ENCODE measurements around the gene NRGN.
"Not testable (repeated sequence)": the region's sequence is repeated elsewhere in the genome, so short reads cannot be mapped to it uniquely, and the experiment has no call there.

The NRGN gene

GRCh38 chr11:124770959-124771358 is 31.2 kb downstream of the NRGN start:
- not testable (repeated sequence) for H3K4me3 ChIP-seq (ENCODE audit: low read length); H4K5ac ChIP-seq (ENCODE audit: low read length); H3K4ac ChIP-seq (ENCODE audit: low read depth, low read length); H3K56ac ChIP-seq (ENCODE audit: low read length); H3K23ac ChIP-seq (ENCODE audit: low read length); H3K79me1 ChIP-seq (ENCODE audit: low read length); H2BK15ac ChIP-seq (replicated peaks; ENCODE audit: low read depth); H2BK5ac ChIP-seq (ENCODE audit: low read length); H3K18ac ChIP-seq (ENCODE audit: low read length); DNase-seq; H3K4me1 ChIP-seq (ENCODE audit: control insufficient read depth, low read depth, low read length); H3K9ac ChIP-seq (ENCODE audit: low read length); H2BK120ac ChIP-seq (ENCODE audit: low read depth, low read length); H3K4me2 ChIP-seq (ENCODE audit: low read length); H3K36me3 ChIP-seq (ENCODE audit: control insufficient read depth, insufficient read depth, low read length); H3K27me3 ChIP-seq (ENCODE audit: insufficient read depth, low read length, poor library complexity); H3K79me2 ChIP-seq (ENCODE audit: control insufficient read depth, insufficient read depth, low read length); H2AK5ac ChIP-seq (ENCODE audit: low read length); H4K8ac ChIP-seq (ENCODE audit: low read depth, low read length); H3K27ac ChIP-seq (ENCODE audit: low read depth, low read length)
- WGBS (ENCODE audit: extremely low coverage, insufficient coverage, low lambda C conversion rate) = no CpG with 5 or more reads among the region's 6 CpGs

- peaks cover 8% of the 10 kb centered on the region for H3K79me1 ChIP-seq (ENCODE audit: low read length)
- DNase-seq = no peak
- WGBS (ENCODE audit: extremely low coverage, insufficient coverage, low lambda C conversion rate) = no CpG with 5 or more reads among the region's 7 CpGs
- H3K4me2 ChIP-seq (ENCODE audit: low read length) = no peak overlapping the region
- peaks cover 2% of the 10 kb centered on the region for H3K36me3 ChIP-seq (ENCODE audit: control insufficient read depth, insufficient read depth, low read length)
- H3K79me2 ChIP-seq (ENCODE audit: control insufficient read depth, insufficient read depth, low read length) = peaks cover 8% of the 10 kb centered on the region
- no peak overlapping the region for H3K4ac ChIP-seq (ENCODE audit: low read depth, low read length)
- H3K23ac ChIP-seq (ENCODE audit: low read length) = no peak overlapping the region
- no peak overlapping the region for H3K4me3 ChIP-seq (ENCODE audit: low read length)
- no peak overlapping the region for H4K8ac ChIP-seq (ENCODE audit: low read depth, low read length)
- H2BK120ac ChIP-seq (ENCODE audit: low read depth, low read length) = no peak overlapping the region
- no peak overlapping the region for H2BK15ac ChIP-seq (replicated peaks; ENCODE audit: low read depth)
- H2BK5ac ChIP-seq (ENCODE audit: low read length) = no peak overlapping the region
- no peaks in the 10 kb centered on the region for H3K4me1 ChIP-seq (ENCODE audit: control insufficient read depth, low read depth, low read length)
- H3K9ac ChIP-seq (ENCODE audit: low read length) = no peak overlapping the region
- H3K27ac ChIP-seq (ENCODE audit: low read depth, low read length) = no peak overlapping the region
- no peaks in the 10 kb centered on the region for H3K27me3 ChIP-seq (ENCODE audit: insufficient read depth, low read length, poor library complexity)
- no peak overlapping the region for H3K56ac ChIP-seq (ENCODE audit: low read length)
- H3K18ac ChIP-seq (ENCODE audit: low read length) = no peak overlapping the region
- no peak overlapping the region for H2AK5ac ChIP-seq (ENCODE audit: low read length)
- H4K5ac ChIP-seq (ENCODE audit: low read length) = no peak overlapping the region
Measured at GRCh38 chr11:124776865-124777645, 37.3 kb downstream of the NRGN start.

GRCh38 chr11:124778281-124778680 is 38.5 kb downstream of the NRGN start:
- H3K4ac ChIP-seq (ENCODE audit: low read depth, low read length) = no peak overlapping the region
- no peak overlapping the region for H2AK5ac ChIP-seq (ENCODE audit: low read length)
- DNase-seq = peak; percentile 43
- no peak overlapping the region for H3K9ac ChIP-seq (ENCODE audit: low read length)
- peaks cover 2% of the 10 kb centered on the region for H3K36me3 ChIP-seq (ENCODE audit: control insufficient read depth, insufficient read depth, low read length)
- no peak overlapping the region for H3K23ac ChIP-seq (ENCODE audit: low read length)
- no peak overlapping the region for H3K27ac ChIP-seq (ENCODE audit: low read depth, low read length)
- H2BK15ac ChIP-seq (replicated peaks; ENCODE audit: low read depth) = no peak overlapping the region
- no peak overlapping the region for H2BK5ac ChIP-seq (ENCODE audit: low read length)
- peaks cover 8% of the 10 kb centered on the region for H3K79me2 ChIP-seq (ENCODE audit: control insufficient read depth, insufficient read depth, low read length)
- H3K4me1 ChIP-seq (ENCODE audit: control insufficient read depth, low read depth, low read length) = no peaks in the 10 kb centered on the region
- H2BK120ac ChIP-seq (ENCODE audit: low read depth, low read length) = no peak overlapping the region
- no peak overlapping the region for H3K4me3 ChIP-seq (ENCODE audit: low read length)
- H3K4me2 ChIP-seq (ENCODE audit: low read length) = no peak overlapping the region
- no peak overlapping the region for H4K5ac ChIP-seq (ENCODE audit: low read length)
- no peak overlapping the region for H4K8ac ChIP-seq (ENCODE audit: low read depth, low read length)
- no CpG with 5 or more reads among the region's 2 CpGs for WGBS (ENCODE audit: extremely low coverage, insufficient coverage, low lambda C conversion rate)
- H3K27me3 ChIP-seq (ENCODE audit: insufficient read depth, low read length, poor library complexity) = no peaks in the 10 kb centered on the region
- H3K56ac ChIP-seq (ENCODE audit: low read length) = no peak overlapping the region
- H3K18ac ChIP-seq (ENCODE audit: low read length) = no peak overlapping the region
- peaks cover 8% of the 10 kb centered on the region for H3K79me1 ChIP-seq (ENCODE audit: low read length)

- Histone ChIP-seq H3K4me2 (ENCODE audit: low read length) (no peak overlapping the region), H3K27me3 (ENCODE audit: insufficient read depth, low read length, poor library complexity) (no peaks in the 10 kb centered on the region), H3K56ac (ENCODE audit: low read length) (no peak overlapping the region), H3K9ac (ENCODE audit: low read length) (no peak overlapping the region), H2BK120ac (ENCODE audit: low read depth, low read length) (no peak overlapping the region), H3K79me2 (ENCODE audit: control insufficient read depth, insufficient read depth, low read length) (peaks cover 10% of the 10 kb centered on the region), H3K79me1 (ENCODE audit: low read length) (peaks cover 10% of the 10 kb centered on the region), H4K5ac (ENCODE audit: low read length) (no peak overlapping the region), H3K4ac (ENCODE audit: low read depth, low read length) (no peak overlapping the region), H3K4me3 (ENCODE audit: low read length) (no peak overlapping the region), H3K27ac (ENCODE audit: low read depth, low read length) (no peak overlapping the region), H3K4me1 (ENCODE audit: control insufficient read depth, low read depth, low read length) (no peaks in the 10 kb centered on the region), H4K8ac (ENCODE audit: low read depth, low read length) (no peak overlapping the region), H3K18ac (ENCODE audit: low read length) (no peak overlapping the region), H3K23ac (ENCODE audit: low read length) (no peak overlapping the region), H3K36me3 (ENCODE audit: control insufficient read depth, insufficient read depth, low read length) (peaks cover 2% of the 10 kb centered on the region), H2BK5ac (ENCODE audit: low read length) (no peak overlapping the region), H2BK15ac (replicated peaks; ENCODE audit: low read depth) (no peak overlapping the region), H2AK5ac (ENCODE audit: low read length) (no peak overlapping the region)
- WGBS (ENCODE audit: extremely low coverage, insufficient coverage, low lambda C conversion rate) = no CpG with 5 or more reads among the region's 1 CpG
- DNase-seq = no peak
Measured at GRCh38 chr11:124779568-124779967, 39.8 kb downstream of the NRGN start.

- no CpG with 5 or more reads among the region's 4 CpGs for WGBS (ENCODE audit: extremely low coverage, insufficient coverage, low lambda C conversion rate)
- Histone ChIP-seq H3K4me2 (ENCODE audit: low read length) (no peak overlapping the region), H2BK120ac (ENCODE audit: low read depth, low read length) (no peak overlapping the region), H2AK5ac (ENCODE audit: low read length) (no peak overlapping the region), H3K18ac (ENCODE audit: low read length) (no peak overlapping the region), H4K5ac (ENCODE audit: low read length) (no peak overlapping the region), H3K4me3 (ENCODE audit: low read length) (no peak overlapping the region), H3K9ac (ENCODE audit: low read length) (no peak overlapping the region), H2BK15ac (replicated peaks; ENCODE audit: low read depth) (no peak overlapping the region), H3K36me3 (ENCODE audit: control insufficient read depth, insufficient read depth, low read length) (no peaks in the 10 kb centered on the region), H3K23ac (ENCODE audit: low read length) (no peak overlapping the region), H4K8ac (ENCODE audit: low read depth, low read length) (no peak overlapping the region), H2BK5ac (ENCODE audit: low read length) (no peak overlapping the region), H3K56ac (ENCODE audit: low read length) (no peak overlapping the region), H3K27ac (ENCODE audit: low read depth, low read length) (no peak overlapping the region), H3K79me1 (ENCODE audit: low read length) (peaks cover 8% of the 10 kb centered on the region), H3K4me1 (ENCODE audit: control insufficient read depth, low read depth, low read length) (no peaks in the 10 kb centered on the region), H3K27me3 (ENCODE audit: insufficient read depth, low read length, poor library complexity) (no peaks in the 10 kb centered on the region), H3K4ac (ENCODE audit: low read depth, low read length) (no peak overlapping the region), H3K79me2 (ENCODE audit: control insufficient read depth, insufficient read depth, low read length) (peaks cover 7% of the 10 kb centered on the region)
- DNase-seq = no peak
Measured at GRCh38 chr11:124783002-124783401, 43.3 kb downstream of the NRGN start.

GRCh38 chr11:124784051-124784450 is 44.3 kb downstream of the NRGN start:
- no peak overlapping the region for H3K27ac ChIP-seq (ENCODE audit: low read depth, low read length)
- H3K4me1 ChIP-seq (ENCODE audit: control insufficient read depth, low read depth, low read length) = no peaks in the 10 kb centered on the region
- H3K4me3 ChIP-seq (ENCODE audit: low read length) = no peak overlapping the region
- no peak overlapping the region for H2AK5ac ChIP-seq (ENCODE audit: low read length)
- WGBS (ENCODE audit: extremely low coverage, insufficient coverage, low lambda C conversion rate) = no CpG with 5 or more reads among the region's 2 CpGs
- no peak overlapping the region for H3K4ac ChIP-seq (ENCODE audit: low read depth, low read length)
- peaks cover 10% of the 10 kb centered on the region for H3K79me2 ChIP-seq (ENCODE audit: control insufficient read depth, insufficient read depth, low read length)
- H4K5ac ChIP-seq (ENCODE audit: low read length) = no peak overlapping the region
- H3K4me2 ChIP-seq (ENCODE audit: low read length) = no peak overlapping the region
- H4K8ac ChIP-seq (ENCODE audit: low read depth, low read length) = no peak overlapping the region
- no peak for DNase-seq
- no peak overlapping the region for H3K56ac ChIP-seq (ENCODE audit: low read length)
- H3K23ac ChIP-seq (ENCODE audit: low read length) = no peak overlapping the region
- H3K79me1 ChIP-seq (ENCODE audit: low read length) = peaks cover 6% of the 10 kb centered on the region
- H3K36me3 ChIP-seq (ENCODE audit: control insufficient read depth, insufficient read depth, low read length) = no peaks in the 10 kb centered on the region
- no peak overlapping the region for H2BK15ac ChIP-seq (replicated peaks; ENCODE audit: low read depth)
- H3K9ac ChIP-seq (ENCODE audit: low read length) = no peak overlapping the region
- no peak overlapping the region for H2BK120ac ChIP-seq (ENCODE audit: low read depth, low read length)
- H3K27me3 ChIP-seq (ENCODE audit: insufficient read depth, low read length, poor library complexity) = no peaks in the 10 kb centered on the region
- H3K18ac ChIP-seq (ENCODE audit: low read length) = no peak overlapping the region
- no peak overlapping the region for H2BK5ac ChIP-seq (ENCODE audit: low read length)
